Adipose tissue (tissue), 3 donors: ENCODE measurements around the gene MRPL41. TPM values are rescaled to one million over a fixed set of nuclear protein-coding genes. Genes with fewer than 3 reads are reported as not detected.
"Not testable (repeated sequence)": the region's sequence is repeated elsewhere in the genome, so short reads cannot be mapped to it uniquely, and the experiment has no call there.

ENCODE experiments used
- H3K27ac ChIP-seq: one replicate; pipeline ENCODE4 v1.5.1; 2013; ENCODE audit warnings: low read depth, low read length
- WGBS, 3 donors: extraction: QIAGEN DNeasy Blood & Tissue Kit; methylation state at CpG; one replicate each; pipeline ENCODE4 v1.1.7; 2013; 5-methylcytosine and 5-hydroxymethylcytosine counted together
- polyA plus RNA-seq, 3 donors: library from polyadenylated mRNA; stranded (reverse); fragments of 200-250 nt; gene quantifications; one replicate each; pipeline ENCODE4 v1.2.3, GENCODE V29; 2013
- donor health status: healthy with polysubstance abuse.
- donor health status: Bipolar disorder and iron deficiency.
- donor health status: healthy.

MRPL41 gene
- polyA plus RNA-seq, 3 donors, result 37.2 to 155 (median 68.7) TPM

DNA sequence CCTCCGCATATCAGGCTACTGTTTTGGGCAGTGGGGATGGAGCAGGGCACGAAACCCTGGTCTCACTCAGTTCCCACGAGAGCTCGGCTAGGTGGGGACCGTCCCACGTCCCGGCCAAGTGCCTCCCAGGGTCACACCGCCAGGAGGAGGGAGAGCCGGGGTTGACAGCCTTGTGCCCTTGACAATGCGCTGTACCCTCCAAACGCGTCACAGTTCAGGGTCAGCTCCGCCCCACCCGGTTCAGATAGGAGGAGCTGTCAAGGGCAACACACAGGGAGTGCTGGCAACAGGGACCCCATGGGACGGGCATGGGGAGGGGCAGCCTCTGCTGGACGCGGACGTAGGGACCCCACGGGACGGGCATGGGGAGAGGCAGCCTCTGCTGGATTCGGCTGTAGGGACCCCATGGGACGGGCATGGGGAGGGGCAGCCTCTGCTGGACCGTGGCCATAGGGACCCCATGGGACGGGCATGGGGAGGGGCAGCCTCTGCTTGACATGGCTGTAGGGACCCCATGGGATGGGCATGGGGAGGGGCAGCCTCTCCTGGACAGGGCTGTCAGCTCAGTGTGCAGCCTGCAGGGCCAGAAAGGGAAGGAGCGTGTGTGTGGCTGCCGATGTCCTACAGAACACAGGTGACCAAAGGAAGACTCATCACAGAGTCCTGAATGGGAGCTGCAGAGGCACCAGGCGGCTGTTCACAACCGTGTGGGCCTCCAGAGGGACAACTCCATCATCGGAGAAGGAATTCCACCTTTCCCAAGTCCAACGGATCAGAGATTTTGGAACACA lies 30.9 kb upstream of the MRPL41 start:
- WGBS, 3 donors, result 61 to 92% (median 90%) methylated on average over 30 of the region's 30 CpGs
- H3K27ac ChIP-seq, result no peak overlapping the region

DNA sequence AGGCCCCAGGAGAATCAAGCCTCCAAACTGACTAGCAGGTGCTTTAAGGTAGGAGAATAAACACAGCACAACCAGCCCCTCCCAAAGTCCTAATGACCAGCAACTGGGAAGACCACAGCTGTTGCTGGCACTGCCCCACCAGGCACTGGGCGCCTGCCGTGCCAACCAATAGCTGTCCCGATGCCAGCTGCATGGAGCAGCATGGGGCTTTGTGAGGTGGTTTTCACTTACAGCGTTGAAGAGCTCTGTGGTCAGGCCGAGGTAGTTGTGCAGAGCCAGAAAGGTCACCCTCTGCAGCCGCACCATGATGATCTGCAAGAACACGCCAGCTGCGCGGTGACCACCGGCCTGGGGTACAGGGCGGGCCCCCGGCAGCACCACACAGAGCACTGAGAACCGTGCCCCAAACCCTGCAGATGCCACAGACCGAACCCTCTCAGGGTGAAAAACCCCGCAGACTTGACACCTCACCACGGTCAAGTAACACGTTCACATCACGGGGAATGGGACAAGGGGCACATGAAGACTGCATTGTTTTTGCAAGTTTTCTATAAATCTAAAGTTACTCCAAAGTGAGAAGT lies 30.2 kb upstream of the MRPL41 start:
- no peak overlapping the region for H3K27ac ChIP-seq
- 67 to 95% (median 94%) methylated on average over 18 of the region's 18 CpGs for WGBS, 3 donors

DNA sequence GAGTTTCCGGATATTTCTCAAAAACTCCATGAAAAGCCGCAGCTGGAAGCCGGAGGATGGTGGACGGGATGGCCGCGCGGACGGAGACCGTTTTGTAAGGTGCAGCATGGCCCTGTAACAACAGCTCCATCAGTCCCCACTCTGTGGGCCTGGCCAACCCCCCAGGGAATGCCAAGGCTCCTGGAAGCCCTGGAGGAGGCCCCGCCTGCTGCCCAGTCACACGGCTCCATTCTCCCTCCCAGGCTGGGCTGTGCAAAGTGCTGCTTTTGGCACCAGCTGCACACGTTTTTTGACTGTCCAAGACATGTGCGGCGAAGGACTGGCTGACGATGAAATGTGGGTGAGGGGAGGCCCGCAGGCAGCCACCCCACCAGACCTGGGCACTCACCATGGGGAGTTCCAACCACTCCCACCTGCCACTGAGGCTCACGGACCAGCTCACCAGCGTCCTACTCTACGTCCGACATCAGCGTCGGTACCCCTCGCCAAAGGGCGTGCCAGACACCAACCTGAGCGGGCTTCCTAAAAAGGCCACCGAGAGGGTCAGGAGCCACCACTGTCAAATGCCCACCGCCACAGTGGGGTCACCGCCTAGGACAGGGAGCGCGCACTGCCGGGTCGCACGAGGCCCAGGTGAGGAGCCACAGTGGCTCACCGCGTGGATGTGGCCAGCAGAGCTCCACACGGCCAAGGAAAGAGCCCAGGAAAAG lies 28.8 kb upstream of the MRPL41 start:
- 93 to 95% (median 95%) methylated on average over 36 of the region's 36 CpGs for WGBS, 3 donors
- H3K27ac ChIP-seq, result no peak overlapping the region

DNA sequence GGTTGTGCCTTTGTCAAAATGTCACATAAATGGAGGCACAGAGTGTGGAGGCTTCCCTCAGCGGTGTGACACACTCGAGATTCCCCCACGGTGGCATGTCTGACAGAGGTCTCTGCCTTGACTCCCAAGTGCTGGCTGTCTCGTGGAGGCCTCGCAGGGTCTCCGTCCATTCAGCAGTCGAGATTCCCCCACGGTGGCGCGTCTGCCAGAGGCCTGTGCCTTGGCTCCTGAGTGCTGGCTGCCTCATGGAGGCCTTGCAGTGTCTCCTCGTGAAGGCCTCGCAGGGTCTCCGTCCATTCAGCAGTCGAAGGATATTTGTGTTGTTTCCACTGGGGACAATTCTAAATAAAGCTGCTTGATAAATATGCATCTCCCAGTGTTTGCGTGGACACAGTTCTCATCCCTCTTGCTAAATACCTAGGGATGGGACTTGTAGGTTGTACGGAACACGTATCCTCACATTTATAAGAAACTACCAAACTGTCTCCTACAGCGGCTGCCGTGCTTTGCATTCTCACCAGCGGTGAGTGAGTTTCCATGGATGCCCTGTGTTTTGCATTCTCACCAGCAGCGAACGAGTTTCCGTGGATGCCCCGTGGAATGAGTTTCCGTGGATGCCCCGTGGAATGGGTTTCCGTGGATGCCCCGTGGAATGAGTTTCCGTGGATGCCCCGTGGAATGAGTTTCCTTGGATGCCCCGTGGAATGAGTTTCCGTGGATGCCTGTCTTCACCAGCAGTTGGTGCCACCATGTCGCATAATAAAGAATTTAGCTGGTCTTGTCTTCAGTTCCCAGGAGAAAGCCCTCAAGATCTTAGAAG lies 27.3 kb upstream of the MRPL41 start:
- H3K27ac ChIP-seq, result no peak overlapping the region
- WGBS, 3 donors, result 95 to 96% (median 95%) methylated on average over 33 of the region's 33 CpGs

DNA sequence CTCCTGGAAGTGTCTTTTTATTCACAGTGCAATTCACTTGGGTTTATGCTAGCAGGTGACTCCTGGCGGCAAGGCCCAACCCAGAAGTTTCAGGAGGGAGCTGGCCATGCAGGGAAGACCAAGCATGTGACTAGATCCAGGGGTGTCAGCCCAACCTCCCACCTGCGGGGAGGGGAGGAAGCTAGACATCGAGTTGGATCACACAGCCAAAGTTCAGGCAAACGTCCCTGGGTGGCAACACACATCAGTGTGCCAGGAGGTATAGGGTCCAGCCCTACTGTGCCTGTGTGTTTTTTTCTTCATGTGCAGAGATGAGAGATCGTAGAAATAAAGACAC lies 26.7 kb upstream of the MRPL41 start:
- WGBS, 3 donors, result 80 to 93% (median 88%) methylated on average over 5 of the region's 5 CpGs

DNA sequence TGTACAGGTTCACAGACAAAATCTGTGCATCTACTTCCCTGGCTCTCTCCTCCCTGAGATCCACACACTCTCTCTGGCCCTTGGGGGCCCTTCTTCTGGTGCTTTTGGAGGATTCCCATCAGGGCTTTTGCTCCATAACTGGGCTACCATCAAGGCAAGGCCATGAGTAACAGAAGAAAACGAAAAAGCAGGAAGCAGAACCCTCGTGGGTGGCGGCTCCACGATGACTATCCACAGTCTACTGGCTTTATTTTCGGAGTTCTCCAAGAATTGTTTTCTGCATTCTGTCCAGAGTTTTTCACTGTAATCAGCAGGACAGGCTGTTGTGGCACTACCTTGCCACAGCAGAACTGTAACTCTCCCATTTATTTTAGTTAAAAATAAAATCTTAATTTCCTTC lies 21.3 kb upstream of the MRPL41 start:
- 61 to 77% (median 64%) methylated on average over 5 of the region's 5 CpGs for WGBS, 3 donors
- H3K27ac ChIP-seq, result no peak overlapping the region

More for the DNA sequence above, 26.7 kb upstream of the MRPL41 start:
- no peak overlapping the region for H3K27ac ChIP-seq

DNA sequence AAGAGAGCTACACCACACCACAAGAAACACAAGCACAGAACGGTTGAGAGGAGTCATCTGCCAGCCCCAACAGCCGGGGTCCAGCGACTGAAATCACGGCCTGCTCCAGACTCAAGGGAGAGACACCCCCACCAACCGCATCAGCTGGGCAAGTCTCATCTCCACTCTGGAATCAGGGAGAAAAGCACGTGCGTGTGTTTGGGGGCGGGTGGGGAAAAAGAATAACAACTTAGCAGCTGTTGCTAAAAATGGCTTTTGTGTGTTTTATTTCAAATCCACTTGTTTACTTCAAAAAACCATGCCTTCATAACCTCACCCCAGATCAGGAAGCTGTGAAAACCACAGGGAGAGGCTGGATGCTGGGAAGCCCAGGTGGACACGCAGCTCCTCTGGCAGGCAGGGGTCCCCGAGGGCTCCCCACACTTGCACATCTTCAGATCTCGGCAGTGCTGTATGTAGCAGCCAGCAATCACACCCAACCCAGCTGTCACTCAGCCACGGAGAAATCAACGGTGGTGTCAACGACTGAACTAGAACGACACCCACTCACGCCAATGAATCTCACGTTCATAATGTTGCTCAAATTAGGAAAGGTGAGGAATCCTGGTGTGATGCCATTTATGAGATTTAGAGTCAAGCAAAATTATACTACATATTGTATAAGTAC lies 20.4 kb upstream of the MRPL41 start:
- no peak overlapping the region for H3K27ac ChIP-seq
- WGBS, 3 donors, result 64 to 72% (median 64%) methylated on average over 17 of the region's 17 CpGs

DNA sequence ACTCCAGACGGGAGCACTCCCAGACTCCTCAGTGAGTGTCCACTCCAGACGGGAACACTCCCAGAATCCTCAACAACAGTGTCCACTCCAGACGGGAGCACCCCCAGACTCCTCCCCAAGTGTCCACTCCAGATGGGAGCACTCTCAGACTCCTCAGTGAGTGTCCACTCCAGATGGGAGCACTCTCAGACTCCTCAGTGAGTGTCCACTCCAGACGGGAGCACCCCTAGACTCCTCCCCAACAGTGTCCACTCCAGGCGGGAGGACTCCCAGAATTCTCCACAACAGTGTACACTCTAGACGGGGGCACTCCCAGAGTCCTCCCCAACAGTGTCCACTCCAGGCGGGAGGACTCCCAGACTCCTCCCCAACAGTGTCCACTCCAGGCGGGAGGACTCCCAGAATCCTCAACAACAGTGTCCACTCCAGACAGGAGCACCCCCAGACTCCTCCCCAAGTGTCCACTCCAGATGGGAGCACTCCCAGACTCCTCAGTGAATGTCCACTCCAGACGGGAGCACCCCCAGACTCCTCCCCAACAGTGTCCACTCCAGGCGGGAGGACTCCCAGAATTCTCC lies 18.7 kb upstream of the MRPL41 start:
- 87 to 94% (median 94%) methylated on average over 10 of the region's 10 CpGs for WGBS, 3 donors
- H3K27ac ChIP-seq, result not testable (repeated sequence)

DNA sequence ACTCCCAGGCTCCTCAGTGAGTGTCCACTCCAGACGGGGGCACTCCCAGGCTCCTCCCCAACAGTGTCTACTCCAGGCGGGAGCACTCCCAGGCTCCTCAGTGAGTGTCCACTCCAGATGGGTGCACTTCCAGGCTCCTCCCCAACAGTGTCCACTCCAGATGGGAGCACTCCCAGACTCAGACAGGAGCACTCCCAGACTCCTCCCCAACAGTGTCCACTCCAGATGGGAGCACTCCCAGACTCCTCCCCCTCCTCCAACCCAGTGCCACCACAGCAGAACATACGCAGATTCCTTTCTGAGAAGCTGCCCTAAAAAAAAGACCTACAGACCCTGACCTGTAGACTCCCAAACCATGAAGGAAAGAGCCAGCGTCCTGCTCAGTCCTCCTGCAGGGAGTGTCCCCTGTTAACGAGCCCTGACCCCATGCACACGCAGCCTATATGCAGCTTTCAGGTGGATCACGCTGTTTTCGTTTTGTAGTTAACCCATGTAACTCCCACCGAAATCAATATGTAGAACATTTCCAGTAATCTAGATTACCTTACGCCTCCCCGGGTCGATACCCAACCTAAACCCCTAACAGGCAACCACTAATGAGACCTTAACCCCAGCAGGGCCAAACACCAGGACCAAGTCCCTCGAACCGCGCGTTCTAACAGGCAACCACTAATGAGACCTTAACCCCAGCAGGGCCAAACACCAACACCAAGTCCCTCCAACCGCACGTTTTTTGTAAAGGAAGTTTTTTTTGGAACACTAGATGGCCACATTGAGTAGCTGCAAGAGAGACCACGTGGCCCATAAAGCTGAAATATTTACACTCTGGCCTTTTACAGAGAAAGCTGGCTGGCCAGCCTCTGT lies 17.2 kb upstream of the MRPL41 start:
- 23 to 51% (median 48%) methylated on average over 19 of the region's 19 CpGs for WGBS, 3 donors
- H3K27ac ChIP-seq, result no peak overlapping the region

DNA sequence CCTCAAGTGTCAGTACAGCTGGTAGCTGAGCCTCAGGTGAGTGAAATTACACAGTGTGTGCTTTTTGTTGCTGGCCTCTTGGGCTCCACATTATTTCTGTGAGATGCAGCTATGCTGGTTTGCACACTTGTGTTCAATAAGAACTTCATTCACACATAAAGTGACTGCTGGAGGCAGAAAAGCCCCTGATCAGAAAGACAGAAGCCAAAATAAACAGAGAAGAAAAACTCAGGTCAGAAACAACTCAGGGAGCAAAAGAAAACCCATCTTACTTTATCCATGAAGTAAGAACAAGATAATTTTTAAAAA lies 16.6 kb upstream of the MRPL41 start:
- no peak overlapping the region for H3K27ac ChIP-seq

DNA sequence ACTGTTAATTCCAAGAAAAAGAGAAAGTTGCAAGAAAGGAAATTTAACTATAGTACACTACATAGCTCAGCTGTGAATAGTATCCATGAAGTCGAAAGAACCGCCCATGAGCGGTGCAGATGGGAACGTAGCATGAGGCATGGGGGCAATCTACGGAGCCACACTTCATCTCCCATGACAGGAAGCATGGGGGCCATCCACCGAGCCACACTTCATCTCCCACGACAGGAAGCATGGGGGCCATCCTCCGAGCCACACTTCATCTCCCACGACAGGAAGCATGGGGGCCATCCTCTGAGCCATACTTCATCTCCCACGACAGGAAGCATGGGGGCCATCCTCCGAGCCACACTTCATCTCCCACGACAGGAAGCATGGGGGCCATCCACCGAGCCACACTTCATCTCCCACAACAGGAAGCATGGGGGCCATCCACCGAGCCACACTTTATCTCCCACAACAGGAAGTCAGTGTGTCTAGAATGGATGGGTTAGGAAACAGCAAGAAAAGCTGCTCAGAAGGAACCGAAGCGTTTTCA lies 15.0 kb upstream of the MRPL41 start:
- 49 to 80% (median 53%) methylated on average over 16 of the region's 16 CpGs for WGBS, 3 donors
- not testable (repeated sequence) for H3K27ac ChIP-seq

DNA sequence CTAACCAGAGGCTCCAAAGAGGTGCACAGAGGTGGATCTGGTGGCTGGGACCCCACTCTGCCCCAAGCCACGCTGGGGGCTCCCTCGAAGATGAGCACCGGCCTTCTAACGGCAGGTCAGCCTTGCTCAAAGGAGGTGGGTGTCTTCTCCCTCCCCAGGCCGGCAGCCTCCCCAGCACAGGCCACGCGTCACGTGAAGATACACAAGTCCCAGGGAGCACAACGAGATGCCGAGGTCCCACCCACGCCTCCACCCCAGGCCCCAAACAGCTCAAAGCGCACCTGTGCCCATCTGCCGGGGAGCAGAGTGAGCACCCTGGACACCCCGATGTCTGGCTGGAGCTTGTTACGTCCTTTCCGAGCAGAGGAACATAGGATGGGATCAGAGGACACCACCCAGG lies 13.6 kb upstream of the MRPL41 start:
- H3K27ac ChIP-seq, result no peak overlapping the region
- WGBS, 3 donors, result 94 to 97% (median 97%) methylated on average over 16 of the region's 16 CpGs

DNA sequence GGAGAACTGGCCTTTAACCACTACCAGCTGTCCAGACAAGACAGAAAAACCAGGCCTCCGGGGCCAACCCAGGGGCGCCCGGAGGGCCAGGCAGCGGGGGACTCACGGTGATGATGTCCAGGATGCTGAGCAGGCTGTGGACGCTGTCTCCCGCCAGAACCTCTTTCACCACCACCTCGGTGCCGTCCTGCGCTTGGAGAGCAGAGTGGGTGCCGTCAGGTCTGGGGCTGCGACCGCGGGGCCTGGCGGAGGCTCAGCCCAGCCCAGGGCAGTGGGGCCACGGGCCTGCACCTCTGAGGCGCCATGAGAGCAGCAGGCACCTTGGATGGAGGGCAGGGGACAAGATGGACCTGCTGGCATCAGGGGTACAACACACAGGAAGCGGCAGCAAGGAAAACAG lies 11.1 kb upstream of the MRPL41 start:
- H3K27ac ChIP-seq, result no peak overlapping the region
- WGBS, 3 donors, result 91 to 93% (median 93%) methylated on average over 18 of the region's 18 CpGs

DNA sequence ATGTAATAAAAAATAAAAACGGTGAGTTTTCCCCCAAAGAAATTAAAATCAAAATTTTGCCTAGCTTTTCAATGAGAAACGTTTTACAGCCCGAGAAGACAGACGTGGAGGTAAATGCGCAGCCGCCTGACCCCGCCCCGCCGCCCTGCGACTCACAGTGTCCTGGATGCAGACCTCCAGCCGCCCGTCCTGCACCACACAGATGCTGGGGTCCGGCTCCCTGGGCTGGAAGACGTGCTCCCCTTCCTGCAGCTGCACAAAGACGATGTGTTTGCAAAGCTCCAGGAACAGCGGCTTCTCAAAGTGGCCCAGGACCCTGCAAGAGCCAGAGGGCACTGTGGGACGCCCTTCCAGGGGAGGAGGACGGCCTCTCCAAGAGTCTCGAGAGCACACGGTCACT lies 9.2 kb upstream of the MRPL41 start:
- H3K27ac ChIP-seq, result no peak overlapping the region
- 91 to 94% (median 94%) methylated on average over 20 of the region's 20 CpGs for WGBS, 3 donors

DNA sequence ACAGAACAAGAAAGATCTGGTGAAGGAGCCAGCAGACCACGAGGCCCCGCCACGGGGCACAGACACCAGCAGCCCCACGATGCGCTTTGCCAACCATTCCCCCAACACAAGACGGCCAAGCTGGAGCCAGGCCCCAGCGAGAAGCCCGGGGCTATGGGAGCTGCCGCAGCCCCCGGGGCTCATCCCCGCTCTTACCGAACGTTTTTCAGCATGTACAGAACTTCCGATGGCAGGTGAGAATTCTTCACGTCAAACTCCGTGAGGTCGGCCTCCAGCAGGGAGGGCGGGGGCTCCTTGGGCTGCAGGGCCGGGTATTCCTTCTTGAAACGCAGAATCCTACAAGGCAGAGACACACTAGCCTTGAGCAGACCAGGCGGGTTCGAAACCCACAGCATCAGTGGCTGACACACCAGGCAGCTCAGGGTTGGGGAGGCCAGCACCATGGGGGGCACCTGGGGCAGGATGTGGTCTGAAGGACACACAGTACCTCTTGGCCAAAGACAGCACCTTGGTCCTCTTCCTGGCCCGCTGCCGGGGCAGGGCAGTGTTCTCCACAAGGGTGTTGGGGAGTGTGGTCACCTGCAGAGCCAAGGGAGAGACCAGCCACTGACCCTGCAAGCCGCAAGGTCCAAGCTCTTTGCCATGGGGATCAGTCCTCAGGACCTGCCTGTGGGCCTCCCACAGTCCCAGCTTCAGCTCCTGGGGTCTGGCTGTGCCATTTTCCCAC lies 8.3 kb upstream of the MRPL41 start:
- WGBS, 3 donors, result 91 to 93% (median 92%) methylated on average over 25 of the region's 25 CpGs
- H3K27ac ChIP-seq, result no peak overlapping the region

DNA sequence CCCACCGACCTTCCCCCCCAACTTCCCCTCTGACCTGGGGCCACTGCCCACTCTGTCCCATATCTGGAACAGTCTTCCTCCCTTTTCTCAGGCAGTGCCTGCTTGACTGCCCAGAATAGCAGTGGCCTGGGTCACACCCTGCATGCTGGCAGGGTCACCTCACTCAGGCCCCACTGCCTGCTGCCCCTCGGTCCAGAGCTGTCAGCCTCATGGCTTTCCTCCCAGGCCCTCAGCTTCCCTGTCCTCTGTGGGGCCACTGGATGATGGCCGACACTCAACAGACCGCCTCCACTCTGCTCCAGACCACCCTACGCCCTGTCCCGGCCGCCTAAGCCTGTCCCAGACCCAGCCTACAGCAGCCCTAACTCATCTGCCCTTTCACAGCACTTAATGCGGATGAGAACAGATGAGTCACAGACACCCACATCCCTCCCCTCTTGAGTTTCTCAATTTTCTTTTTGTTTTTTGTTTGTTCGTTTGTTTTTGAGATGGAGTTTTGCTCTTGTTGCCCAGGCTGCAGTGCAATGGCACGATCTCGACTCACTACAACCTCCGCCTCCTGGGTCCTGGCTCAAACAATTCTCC lies 7.4 kb upstream of the MRPL41 start:
- 72 to 88% (median 82%) methylated on average over 12 of the region's 12 CpGs for WGBS, 3 donors
- no peak overlapping the region for H3K27ac ChIP-seq
